Esophagus muscularis mucosa (tissue), 4 donors: ENCODE results near the gene OR2H2. TPM values are rescaled to one million over a fixed set of nuclear protein-coding genes. Genes with fewer than 3 reads are reported as not detected.

Experiments used
- DNase-seq: peaks from one replicate; pipeline ENCODE4 v3.0.0-alpha.2; 2017; ENCODE audit errors: extremely low spot score
- H3K27ac ChIP-seq, 4 donors: fragments of 200-600 bp; sonication (generic); replicated peaks in 1 of 4; 1 replicate in 3 of 4; 2 replicates in 1 of 4; pipeline ENCODE4 v1.5.1; 2016 to 2019; ENCODE audit warnings: mild to moderate bottlenecking in 1 of 4
- H3K27me3 ChIP-seq, 4 donors: fragments of 200-600 bp; sonication (generic); one replicate each; pipeline versions ENCODE4 v1.5.1 to v1.6.0; 2016 to 2019
- H3K36me3 ChIP-seq, 4 donors: fragments of 200-600 bp; sonication (generic); one replicate each; pipeline ENCODE4 v1.5.1; 2016 to 2019
- H3K4me1 ChIP-seq, 4 donors: fragments of 200-600 bp; sonication (generic); one replicate each; pipeline ENCODE4 v1.5.1; 2016 to 2019
- H3K4me3 ChIP-seq, 4 donors: fragments of 200-600 bp; sonication (generic); 1 replicate in 2 of 4; 2 replicates in 2 of 4; pipeline ENCODE4 v1.5.1; 2016 to 2019; ENCODE audit warnings: mild to moderate bottlenecking in 4 of 4, moderate library complexity in 1 of 4
- H3K9me3 ChIP-seq, 4 donors: fragments of 200-600 bp; sonication (generic); 1 replicate in 3 of 4; 2 replicates in 1 of 4; pipeline ENCODE4 v1.5.1; 2016 to 2019
- CTCF ChIP-seq, 3 experiments: fragments of 200-600 bp in 2 of 3; fragments of 450-650 bp in 1 of 3; sonication (generic) in 2 of 3; IDR thresholded peaks; one replicate each; pipeline ENCODE4 v1.5.1; 2017 to 2019; ENCODE audit warnings: antibody characterized with exemption in 3 of 3, mild to moderate bottlenecking in 2 of 3, moderate library complexity in 1 of 3
- EP300 ChIP-seq: sonication (generic); formaldehyde crosslinking; IDR thresholded peaks from one replicate; pipeline ENCODE4 v1.6.1; 2017; ENCODE audit warnings: antibody characterized with exemption
- POLR2A ChIP-seq: fragments of 450-650 bp; IDR thresholded peaks from one replicate; pipeline ENCODE4 v1.6.1; 2017; ENCODE audit warnings: antibody characterized with exemption, moderate library complexity, mild to moderate bottlenecking, low read depth
- POLR2AphosphoS5 ChIP-seq, 2 donors: sonication (generic); formaldehyde crosslinking; IDR thresholded peaks; one replicate each; pipeline ENCODE4 v1.6.1; 2017; ENCODE audit warnings: antibody characterized with exemption in 2 of 2
- WGBS: methylation state at CpG from one replicate; pipeline ENCODE4 v1.1.5; 2018; 5-methylcytosine and 5-hydroxymethylcytosine counted together
- intact Hi-C: fragments of 100-400 bp; cut with DNase I; formaldehyde crosslinking; loops from one replicate; pipeline ENCODE4 v1.15.1; 2023
- total RNA-seq, 4 donors: library from RNA; depleted of rRNA; stranded (reverse); fragments of >200 nt; gene quantifications; one replicate each; pipeline versions ENCODE4 v1.1.0 to v1.2.1, GENCODE V29; 2016

The OR2H2 gene
- total RNA-seq, 4 donors from 2014 or later: not detected

GRCh38 chr6:29567991-29568390 is 16.9 kb upstream of the OR2H2 start:
- Histone ChIP-seq H3K9me3 (no peaks in the 10 kb centered on the region), H3K27me3 (peaks cover 0 to 40% (median 0%) of the 10 kb centered on the region in 4 donors), H3K27ac (no peak overlapping the region), H3K36me3 (no peaks in the 10 kb centered on the region), H3K4me3 (no peak overlapping the region), H3K4me1 (no peaks in the 10 kb centered on the region)
- DNase-seq: no peak
- TF ChIP-seq CTCF (IDR thresholded peaks at IDR 0.05) (no peak), POLR2AphosphoS5 (IDR thresholded peaks at IDR 0.05) (no peak), POLR2A (no peak), EP300 (no peak)
- intact Hi-C loops: no loop called here
- 56% methylated on average over 5 of the region's 5 CpGs for WGBS

- Histone ChIP-seq H3K36me3 (no peaks in the 10 kb centered on the region), H3K4me3 (no peak overlapping the region), H3K27me3 (peaks cover 0 to 17% (median 0%) of the 10 kb centered on the region in 4 donors), H3K4me1 (no peaks in the 10 kb centered on the region), H3K27ac (no peak overlapping the region), H3K9me3 (no peaks in the 10 kb centered on the region)
- intact Hi-C loops: no loop called here
- DNase-seq: no peak
- TF ChIP-seq EP300: no peak
- TF ChIP-seq POLR2A: no peak
- TF ChIP-seq CTCF (IDR thresholded peaks at IDR 0.05): no peak
- no peak for TF ChIP-seq POLR2AphosphoS5 (IDR thresholded peaks at IDR 0.05)
These were observed 8.9 kb upstream of the OR2H2 start for GRCh38 chr6:29576056-29576455.

DNA sequence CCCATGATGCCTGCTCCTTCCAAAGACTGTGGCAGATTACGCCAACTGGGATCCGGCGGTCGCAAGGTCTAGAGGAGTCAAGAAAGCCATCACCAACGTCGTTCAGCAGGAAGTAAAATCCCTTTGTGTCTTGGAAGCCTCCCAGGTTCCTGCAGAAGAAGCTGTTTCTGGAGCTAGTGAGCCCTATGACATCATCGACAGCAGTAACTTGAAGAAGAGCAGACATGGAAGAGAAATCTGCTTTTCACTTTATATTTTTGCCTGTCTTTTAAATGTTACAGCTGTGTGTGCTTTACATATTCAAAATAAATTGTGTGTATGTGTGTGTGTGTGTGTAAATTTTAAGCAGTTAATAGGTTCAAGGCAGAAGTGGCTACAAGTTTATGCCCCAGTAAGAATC is 7.4 kb upstream of the OR2H2 start:
- DNase-seq: no peak
- Histone ChIP-seq H3K4me3 (no peak overlapping the region), H3K27me3 (peaks cover 0 to 19% (median 0%) of the 10 kb centered on the region in 4 donors), H3K9me3 (no peaks in the 10 kb centered on the region), H3K4me1 (no peaks in the 10 kb centered on the region), H3K36me3 (no peaks in the 10 kb centered on the region), H3K27ac (no peak overlapping the region)
- 59% methylated on average over 7 of the region's 7 CpGs for WGBS
- intact Hi-C loops: no loop called here
- TF ChIP-seq POLR2A (no peak), EP300 (no peak), CTCF (IDR thresholded peaks at IDR 0.05) (no peak), POLR2AphosphoS5 (IDR thresholded peaks at IDR 0.05) (no peak)

GRCh38 chr6:29589423-29590048 is 4.6 kb downstream of the OR2H2 start:
- intact Hi-C loops: loop anchor here (10.0 kb wide), 1 partner anchor 905 kb away; no protein-coding TSS in a partner anchor

More at GRCh38 chr6:29589423-29590048, 4.6 kb downstream of the OR2H2 start:
- Histone ChIP-seq H3K4me1 (no peaks in the 10 kb centered on the region), H3K27ac (no peak overlapping the region), H3K36me3 (no peaks in the 10 kb centered on the region), H3K4me3 (no peak overlapping the region), H3K27me3 (peaks cover 0 to 6% (median 0%) of the 10 kb centered on the region in 4 donors), H3K9me3 (no peaks in the 10 kb centered on the region)
- 1% methylated on average over 3 of the region's 3 CpGs for WGBS
- no peak for DNase-seq
- TF ChIP-seq CTCF (IDR thresholded peaks at IDR 0.05) (peak; percentile 82 to 93 (median 86)), EP300 (no peak), POLR2AphosphoS5 (IDR thresholded peaks at IDR 0.05) (no peak)
